HEK293T (cell line): ENCODE results near the gene ADTRP.

Source experiments
- CTCF ChIA-PET: fragments of 350-600 bp; formaldehyde crosslinking; extraction: SDS; loops from one replicate; lab custom pipeline; 2021; ENCODE audit warnings: antibody characterized with exemption, inconsistent platforms; lab: Yijun Ruan, JAX
- POLR2A ChIA-PET: fragments of 350-600 bp; formaldehyde crosslinking; extraction: SDS; loops from one replicate; lab custom pipeline; 2020; ENCODE audit warnings: antibody characterized with exemption, inconsistent platforms; lab: Yijun Ruan, JAX
- DNase-seq: peaks from one replicate; pipeline ENCODE4 v3.0.0; 2012; ENCODE audit warnings: mixed read lengths; ENCODE audit errors: extremely low spot score
- ARNT ChIP-seq: fragments of 450-650 bp; IDR thresholded peaks from 2 replicates; pipeline ENCODE4 v1.6.1; 2017; ENCODE audit warnings: mild to moderate bottlenecking
- CTBP1 ChIP-seq: fragments of 450-650 bp; IDR thresholded peaks from 2 replicates; pipeline ENCODE4 v1.6.1; 2016; ENCODE audit warnings: borderline replicate concordance
- ELF4 ChIP-seq: fragments of 450-650 bp; IDR thresholded peaks from 2 replicates; pipeline ENCODE4 v1.6.1; 2017; ENCODE audit warnings: antibody characterized with exemption
- PKNOX1 ChIP-seq: fragments of 450-650 bp; IDR thresholded peaks from 2 replicates; pipeline ENCODE4 v1.6.1; 2016
- SP1 ChIP-seq: fragments of 450-650 bp; IDR thresholded peaks from 2 replicates; pipeline ENCODE4 v1.6.1; 2017
- SUZ12 ChIP-seq: fragments of 450-650 bp; IDR thresholded peaks from 2 replicates; pipeline ENCODE4 v1.6.1; 2016; ENCODE audit warnings: mild to moderate bottlenecking
- ZNF384 ChIP-seq: fragments of 450-650 bp; IDR thresholded peaks from 2 replicates; pipeline ENCODE4 v1.6.1; 2016

ADTRP gene

GRCh38 chr6:11665604-11666326, 112.8 kb downstream of the ADTRP start:
- TF ChIP-seq ELF4: no peak
- no peak for TF ChIP-seq SP1
- TF ChIP-seq PKNOX1: no peak
- TF ChIP-seq ZNF384: no peak
- TF ChIP-seq ARNT: no peak
- no peak for TF ChIP-seq CTBP1
- no peak for TF ChIP-seq SUZ12
- ChIA-PET CTCF (interaction anchor here (1.0 kb wide), 1 partner anchor 10 kb away, joined by 3 read pairs; no protein-coding TSS in a partner anchor), POLR2A (no interaction called here)
- no peak for DNase-seq
